Measurements from ENCODE around the gene MAN2A2. TPM values are rescaled to one million over a fixed set of nuclear protein-coding genes. Genes with fewer than 3 reads are reported as not detected.
A peak's percentile ranks its signal among the peaks of the same experiment; 100 is the strongest.

The MAN2A2 gene
- 64.9 and 69.8 TPM in 2 replicates for total RNA-seq (2022)
- Bru-seq, nascent RNA = percentile 57 among the genes with signal in this experiment
- percentile 64 among the genes with signal in this experiment for BruChase-seq, experiment 1, labeled RNA remaining after a 2-hour chase
- percentile 78 among the genes with signal in this experiment for BruChase-seq, experiment 2, labeled RNA remaining after a 6-hour chase
- long read RNA-seq, transcript MAN2A2-212 (4 exons, 623 nt) = major isoform, 11 of 28 reads
- long read RNA-seq, partial matches to known transcripts = 10 of 28 reads
- long read RNA-seq, other reads (novel, unspliced or antisense) = 7 of 28 reads

DNA sequence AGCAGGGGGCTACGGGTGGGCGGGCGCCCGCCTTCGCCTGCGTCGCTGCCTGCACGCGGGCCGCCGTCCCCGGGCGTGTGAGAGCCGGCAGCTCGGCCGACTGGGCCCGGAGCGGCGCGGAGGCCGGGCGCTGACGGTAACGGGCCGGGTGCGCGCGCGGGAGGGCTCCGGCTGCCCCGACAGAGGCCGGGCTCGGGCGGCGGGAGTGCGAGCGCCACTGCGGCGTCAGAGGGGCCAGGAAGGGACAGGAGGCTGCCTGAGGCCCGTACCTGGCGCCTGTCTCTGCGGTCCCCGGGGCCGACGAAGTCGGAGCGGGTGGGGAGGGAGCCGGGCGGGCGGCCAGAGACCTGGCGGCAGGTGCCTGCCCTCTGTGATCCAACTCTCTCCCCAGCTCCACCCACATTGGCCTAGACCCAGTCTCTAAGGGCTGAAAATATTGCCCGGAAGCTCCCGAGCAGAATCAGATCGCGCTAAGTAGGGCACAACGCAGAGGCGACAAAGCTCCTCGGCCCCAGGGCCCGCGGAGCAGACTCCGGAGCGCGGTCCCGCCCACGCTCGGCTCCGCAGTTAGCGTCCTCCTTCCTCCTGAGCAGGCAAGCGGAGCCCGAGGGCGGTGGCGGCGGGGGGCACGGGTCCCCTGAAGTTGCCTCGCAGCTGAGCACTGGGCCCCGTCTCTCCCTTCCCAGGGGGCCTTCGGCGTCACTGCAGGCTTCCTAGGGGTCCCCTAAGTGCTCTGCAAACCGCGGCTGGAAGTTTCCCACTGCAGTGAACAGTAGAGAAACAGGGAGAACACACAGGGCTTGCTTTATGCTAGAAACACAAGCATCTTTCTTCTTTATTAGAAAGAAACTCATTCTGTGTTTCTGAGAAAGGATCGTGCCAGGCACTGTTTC is at the start of gene MAN2A2:
MAN2A2 (plus strand) TSS at position 463 of the 893 bp plus-strand sequence. CDS start 906 bp downstream, outside the sequence.
- H3K4me1 Mint-ChIP-seq (ENCODE audit: low read depth, unreplicated experiment) = no peaks in the 10 kb centered on the region
- peaks cover 2% of the 10 kb centered on the region for H3K27me3 Mint-ChIP-seq (ENCODE audit: insufficient read depth, unreplicated experiment)
- H3K27me3 ChIP-seq (replicated peaks; ENCODE audit: control insufficient read depth, insufficient read depth, low read length) = no peaks in the 10 kb centered on the region
- DNase-seq = peak; percentile 59 to 64
- H3K9me3 ChIP-seq = no peaks in the 10 kb centered on the region
- ChIA-PET CTCF (interaction anchor here (0.5 to 6.0 kb wide), 13 partner anchors 23 to 610 kb away, joined by 3 to 53 read pairs (median 5); partner anchors contain the start of genes HDDC3 and UNC45A), POLR2A (interaction anchor here (0.5 to 1.7 kb wide), 6 partner anchors 26 to 1736 kb away, joined by 3 to 7 read pairs (median 4); partner anchors contain the start of genes BLM, HDDC3 and UNC45A)
- intact Hi-C loops (cut with micrococcal nuclease; ENCODE audit: unreplicated experiment) = loop anchor here (1.0 to 5.0 kb wide), 2 partner anchors 31 to 369 kb away; no protein-coding TSS in a partner anchor
- H3K36me3 Mint-ChIP-seq (ENCODE audit: insufficient read depth, unreplicated experiment) = peaks cover 11% of the 10 kb centered on the region
- 0 out of 2 replicates have a peak, but pooled peaks cover 7% of the 10 kb centered on the region for H3K4me1 ChIP-seq
- no peaks in the 10 kb centered on the region; the same call in 1 of the 2 replicates for H3K36me3 ChIP-seq (ENCODE audit: control insufficient read depth, insufficient read depth, low read length)
- BruUV-seq (replicated peaks) = no TSS peak
- peak within 1 kb of the TSS; percentile 89 for H3K4me3 Mint-ChIP-seq (ENCODE audit: unreplicated experiment)
- H3K9me3 Mint-ChIP-seq (ENCODE audit: unreplicated experiment) = no peaks in the 10 kb centered on the region
- TF ChIP-seq, protein P1, sequence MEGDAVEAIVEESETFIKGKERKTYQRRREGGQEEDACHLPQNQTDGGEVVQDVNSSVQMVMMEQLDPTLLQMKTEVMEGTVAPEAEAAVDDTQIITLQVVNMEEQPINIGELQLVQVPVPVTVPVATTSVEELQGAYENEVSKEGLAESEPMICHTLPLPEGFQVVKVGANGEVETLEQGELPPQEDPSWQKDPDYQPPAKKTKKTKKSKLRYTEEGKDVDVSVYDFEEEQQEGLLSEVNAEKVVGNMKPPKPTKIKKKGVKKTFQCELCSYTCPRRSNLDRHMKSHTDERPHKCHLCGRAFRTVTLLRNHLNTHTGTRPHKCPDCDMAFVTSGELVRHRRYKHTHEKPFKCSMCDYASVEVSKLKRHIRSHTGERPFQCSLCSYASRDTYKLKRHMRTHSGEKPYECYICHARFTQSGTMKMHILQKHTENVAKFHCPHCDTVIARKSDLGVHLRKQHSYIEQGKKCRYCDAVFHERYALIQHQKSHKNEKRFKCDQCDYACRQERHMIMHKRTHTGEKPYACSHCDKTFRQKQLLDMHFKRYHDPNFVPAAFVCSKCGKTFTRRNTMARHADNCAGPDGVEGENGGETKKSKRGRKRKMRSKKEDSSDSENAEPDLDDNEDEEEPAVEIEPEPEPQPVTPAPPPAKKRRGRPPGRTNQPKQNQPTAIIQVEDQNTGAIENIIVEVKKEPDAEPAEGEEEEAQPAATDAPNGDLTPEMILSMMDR (IDR thresholded peaks at IDR 0.05; ENCODE audit: insufficient read depth in 1 of 2, low read depth in 1 of 2, low read length in 1 of 2, severe bottlenecking in 1 of 2, unreplicated experiment in 1 of 2) = no peak
- H3K4me3 ChIP-seq (ENCODE audit: low read depth, low read length) = peak within 1 kb of the TSS; percentile 51
- H3K27ac Mint-ChIP-seq (ENCODE audit: unreplicated experiment) = peak within 1 kb of the TSS; percentile 76

DNA sequence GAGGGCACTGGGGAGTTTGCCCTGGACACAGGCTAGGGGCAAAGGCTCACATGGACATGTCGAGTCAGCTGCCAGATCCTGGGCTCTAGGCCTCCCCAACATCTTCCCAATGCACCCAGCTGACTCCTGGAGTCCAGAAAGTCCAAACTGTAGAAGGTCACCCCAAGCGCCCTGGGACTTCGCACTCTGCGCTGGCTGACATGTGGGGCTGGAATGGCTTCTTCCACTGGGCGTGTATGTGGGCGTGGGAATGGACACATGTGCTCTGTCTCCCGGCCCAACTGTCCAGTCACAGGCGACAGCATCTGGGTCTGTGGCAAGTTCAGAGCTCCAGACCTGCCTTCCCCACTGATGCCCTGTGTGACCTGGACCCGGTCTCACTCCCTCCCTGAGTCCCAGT is 48.0 kb upstream of the MAN2A2 start:
- Mint-ChIP-seq H3K4me3 (ENCODE audit: unreplicated experiment) (no peak overlapping the region), H3K27ac (ENCODE audit: unreplicated experiment) (no peak overlapping the region), H3K9me3 (ENCODE audit: unreplicated experiment) (no peaks in the 10 kb centered on the region), H3K27me3 (ENCODE audit: insufficient read depth, unreplicated experiment) (no peaks in the 10 kb centered on the region), H3K36me3 (ENCODE audit: insufficient read depth, unreplicated experiment) (no peaks in the 10 kb centered on the region), H3K4me1 (ENCODE audit: low read depth, unreplicated experiment) (peaks cover 7% of the 10 kb centered on the region)
- peaks cover 29% of the 10 kb centered on the region for H3K4me1 ChIP-seq
- H3K36me3 ChIP-seq (ENCODE audit: control insufficient read depth, insufficient read depth, low read length) = no peaks in the 10 kb centered on the region
- CTCF ChIA-PET = interaction anchor here (0.7 kb wide), 1 partner anchor 207 kb away, joined by 3 read pairs; no protein-coding TSS in a partner anchor
- no TSS peak for BruUV-seq (replicated peaks)
- POLR2A ChIA-PET = no interaction called here
- no peaks in the 10 kb centered on the region for H3K27me3 ChIP-seq (replicated peaks; ENCODE audit: control insufficient read depth, insufficient read depth, low read length)
- TF ChIP-seq, protein P1 (IDR thresholded peaks at IDR 0.05; ENCODE audit: insufficient read depth in 1 of 2, low read depth in 1 of 2, low read length in 1 of 2, severe bottlenecking in 1 of 2, unreplicated experiment in 1 of 2) = no peak
- intact Hi-C loops (cut with micrococcal nuclease; ENCODE audit: unreplicated experiment) = no loop called here
- H3K4me3 ChIP-seq (ENCODE audit: low read depth, low read length) = no peak overlapping the region
- no peak for DNase-seq
- no peaks in the 10 kb centered on the region for H3K9me3 ChIP-seq

DNA sequence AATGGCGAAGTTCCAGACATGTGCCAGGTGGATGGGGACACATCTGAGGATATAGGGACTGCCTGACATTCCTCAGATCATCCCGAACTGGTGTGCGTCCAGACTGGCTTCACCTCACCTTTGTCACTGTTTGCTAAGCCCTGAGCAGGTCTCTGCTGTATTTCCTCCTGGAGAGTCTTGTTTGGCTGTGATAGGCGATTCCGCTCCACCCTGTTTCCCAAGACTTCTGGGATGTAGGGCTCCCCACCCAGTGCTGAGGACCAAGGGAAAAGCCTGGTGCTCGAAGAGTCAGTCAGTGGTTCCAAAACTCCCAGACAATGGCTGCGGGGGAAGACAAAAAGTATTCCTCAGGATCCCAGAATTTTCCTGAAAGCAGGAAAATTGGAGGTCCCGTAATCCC is 45.8 kb upstream of the MAN2A2 start:
- peaks cover 37% of the 10 kb centered on the region for H3K4me1 ChIP-seq
- BruUV-seq (replicated peaks) = no TSS peak
- no peak overlapping the region for H3K27ac Mint-ChIP-seq (ENCODE audit: unreplicated experiment)
- ChIA-PET POLR2A (no interaction called here), CTCF (no interaction called here)
- no peaks in the 10 kb centered on the region for H3K27me3 Mint-ChIP-seq (ENCODE audit: insufficient read depth, unreplicated experiment)
- H3K9me3 Mint-ChIP-seq (ENCODE audit: unreplicated experiment) = no peaks in the 10 kb centered on the region
- no peaks in the 10 kb centered on the region for H3K36me3 Mint-ChIP-seq (ENCODE audit: insufficient read depth, unreplicated experiment)
- no peak overlapping the region for H3K4me3 ChIP-seq (ENCODE audit: low read depth, low read length)
- intact Hi-C loops (cut with micrococcal nuclease; ENCODE audit: unreplicated experiment) = no loop called here
- peaks cover 7% of the 10 kb centered on the region for H3K4me1 Mint-ChIP-seq (ENCODE audit: low read depth, unreplicated experiment)
- H3K36me3 ChIP-seq (ENCODE audit: control insufficient read depth, insufficient read depth, low read length) = no peaks in the 10 kb centered on the region
- no peaks in the 10 kb centered on the region for H3K27me3 ChIP-seq (replicated peaks; ENCODE audit: control insufficient read depth, insufficient read depth, low read length)
- H3K9me3 ChIP-seq = no peaks in the 10 kb centered on the region
- DNase-seq = no peak
- no peak overlapping the region for H3K4me3 Mint-ChIP-seq (ENCODE audit: unreplicated experiment)
- TF ChIP-seq, protein P1 (IDR thresholded peaks at IDR 0.05; ENCODE audit: insufficient read depth in 1 of 2, low read depth in 1 of 2, low read length in 1 of 2, severe bottlenecking in 1 of 2, unreplicated experiment in 1 of 2) = no peak

Data from Caco-2 (cell line).